RWPE1 (cell line): ENCODE measurements around the gene JPH2.

Source experiments
- CTCF ChIA-PET: fragments of 350-600 bp; sonication (Branson Sonifier 250); formaldehyde crosslinking; extraction: SDS; loops from one replicate; lab custom pipeline; 2021; lab: Yijun Ruan, JAX
- POLR2A ChIA-PET: fragments of 400-600 bp; formaldehyde crosslinking; extraction: SDS; loops from one replicate; lab custom pipeline; 2020; ENCODE audit warnings: antibody characterized with exemption; ENCODE audit not compliant: low non-redundant PET; lab: Yijun Ruan, JAX
- DNase-seq: peaks from one replicate; pipeline ENCODE4 v3.0.0; 2012; ENCODE audit warnings: low spot score
- H3K27ac ChIP-seq: fragments of 450-650 bp; 2 replicates; pipeline ENCODE4 v1.5.1; 2017
- TF ChIP-seq, protein P1 (sequence below): fragments of 450-650 bp; conservative IDR thresholded peaks from 2 replicates; pipeline ENCODE4 v1.5.1; 2017; ENCODE audit warnings: low read depth, mild to moderate bottlenecking

Gene JPH2

DNA sequence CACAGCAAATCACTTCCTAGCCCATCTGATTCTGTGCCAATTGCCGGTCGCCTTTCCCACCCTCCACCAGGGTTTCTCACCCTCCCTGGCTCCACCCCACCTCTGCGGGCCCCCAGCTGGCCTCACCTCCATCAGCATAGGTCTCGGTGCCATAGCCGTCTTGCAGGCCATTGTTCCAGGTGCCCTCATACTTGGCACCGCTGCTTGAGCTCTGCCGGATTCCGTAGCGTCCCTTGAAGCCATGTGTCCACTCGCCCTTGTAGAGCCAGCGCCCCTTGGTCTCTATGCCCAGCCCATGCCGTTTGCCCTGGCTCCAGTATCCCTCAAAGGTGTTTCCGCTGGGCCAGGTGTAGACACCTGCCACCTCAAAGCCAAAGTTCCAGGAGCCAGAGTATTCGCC, 787 bp downstream of the JPH2 start:
- CTCF ChIA-PET = no interaction called here
- POLR2A ChIA-PET = interaction anchor here (0.6 kb wide), 1 partner anchor 15 kb away, joined by 3 read pairs; no protein-coding TSS in a partner anchor
- peak overlapping the region; percentile 95 for H3K27ac ChIP-seq
- TF ChIP-seq, protein P1, sequence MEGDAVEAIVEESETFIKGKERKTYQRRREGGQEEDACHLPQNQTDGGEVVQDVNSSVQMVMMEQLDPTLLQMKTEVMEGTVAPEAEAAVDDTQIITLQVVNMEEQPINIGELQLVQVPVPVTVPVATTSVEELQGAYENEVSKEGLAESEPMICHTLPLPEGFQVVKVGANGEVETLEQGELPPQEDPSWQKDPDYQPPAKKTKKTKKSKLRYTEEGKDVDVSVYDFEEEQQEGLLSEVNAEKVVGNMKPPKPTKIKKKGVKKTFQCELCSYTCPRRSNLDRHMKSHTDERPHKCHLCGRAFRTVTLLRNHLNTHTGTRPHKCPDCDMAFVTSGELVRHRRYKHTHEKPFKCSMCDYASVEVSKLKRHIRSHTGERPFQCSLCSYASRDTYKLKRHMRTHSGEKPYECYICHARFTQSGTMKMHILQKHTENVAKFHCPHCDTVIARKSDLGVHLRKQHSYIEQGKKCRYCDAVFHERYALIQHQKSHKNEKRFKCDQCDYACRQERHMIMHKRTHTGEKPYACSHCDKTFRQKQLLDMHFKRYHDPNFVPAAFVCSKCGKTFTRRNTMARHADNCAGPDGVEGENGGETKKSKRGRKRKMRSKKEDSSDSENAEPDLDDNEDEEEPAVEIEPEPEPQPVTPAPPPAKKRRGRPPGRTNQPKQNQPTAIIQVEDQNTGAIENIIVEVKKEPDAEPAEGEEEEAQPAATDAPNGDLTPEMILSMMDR = no peak
- no peak for DNase-seq

DNA sequence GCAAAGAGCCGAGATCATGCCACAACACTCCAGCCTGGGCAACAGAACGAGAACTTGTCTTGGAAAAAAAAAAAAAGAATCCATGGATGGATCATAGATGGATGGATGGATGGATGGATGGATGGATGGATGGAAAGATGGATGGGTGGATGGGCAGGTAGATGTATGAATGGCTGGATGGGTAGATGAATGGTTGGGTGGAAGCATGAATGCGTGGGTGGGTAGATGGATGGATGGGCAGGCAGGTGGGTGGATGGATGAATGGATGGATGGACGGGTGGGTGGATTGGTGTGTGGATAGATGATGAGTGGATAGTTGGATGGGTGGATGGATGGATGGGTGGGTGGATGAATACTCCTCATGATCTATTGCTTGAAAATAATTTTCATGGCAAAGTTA, 1.4 kb downstream of the JPH2 start:
- DNase-seq = no peak
- H3K27ac ChIP-seq = no peak overlapping the region; the same call in 1 of the 2 replicates
- CTCF ChIA-PET = interaction anchor here (1.1 kb wide), 1 partner anchor 74 kb away, joined by 3 read pairs; no protein-coding TSS in a partner anchor
- POLR2A ChIA-PET = interaction anchor here (0.6 kb wide), 1 partner anchor 14 kb away, joined by 3 read pairs; no protein-coding TSS in a partner anchor
- TF ChIP-seq, protein P1 = no peak

DNA sequence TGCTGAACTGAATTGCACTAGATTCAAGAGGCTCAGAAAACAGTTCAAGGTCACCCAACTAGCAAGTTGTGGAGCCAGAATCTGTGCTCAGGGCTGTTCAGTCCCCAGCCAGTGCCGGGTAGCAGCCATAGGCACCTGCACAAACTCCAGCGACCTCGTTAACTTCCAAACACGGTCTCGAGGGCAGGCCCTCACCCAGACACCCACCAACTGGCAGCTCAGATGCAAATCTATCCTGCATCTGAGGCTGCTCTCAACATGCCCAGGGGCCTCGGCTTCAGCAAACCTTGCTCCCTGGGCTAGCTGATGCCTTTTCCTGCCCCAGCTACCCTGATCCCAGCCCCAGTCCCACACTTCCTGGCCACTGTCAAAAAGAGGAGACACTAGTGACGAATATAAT, 3.7 kb downstream of the JPH2 start:
- peak overlapping the region; percentile 26; the same call in 1 of the 2 replicates for H3K27ac ChIP-seq
- TF ChIP-seq, protein P1 = no peak
- CTCF ChIA-PET = interaction anchor here (0.6 kb wide), 1 partner anchor 62 kb away, joined by 3 read pairs; no protein-coding TSS in a partner anchor
- POLR2A ChIA-PET = no interaction called here
- no peak for DNase-seq

DNA sequence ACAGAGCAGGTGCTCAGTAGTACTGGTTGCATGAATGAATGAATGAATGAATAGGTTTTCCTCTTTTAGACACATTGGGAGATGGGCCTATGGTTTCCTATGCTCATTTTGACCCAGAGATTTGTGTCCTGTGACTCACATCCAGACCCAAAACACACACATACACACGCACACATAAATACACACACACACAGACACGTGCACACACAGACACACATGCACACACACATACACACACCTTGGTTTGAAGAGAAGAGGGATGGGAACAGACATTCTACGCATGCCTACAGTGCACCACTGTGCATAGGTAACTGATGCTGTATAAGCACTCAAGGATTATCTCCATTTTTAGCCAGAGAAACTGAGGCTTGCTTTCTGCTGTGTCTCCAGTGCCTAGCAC, 4.1 kb downstream of the JPH2 start:
- peak overlapping the region; percentile 26; the same call in 1 of the 2 replicates for H3K27ac ChIP-seq
- POLR2A ChIA-PET = no interaction called here
- no peak for DNase-seq
- CTCF ChIA-PET = interaction anchor here (0.6 kb wide), 2 partner anchors 61 to 652 kb away, joined by 3 to 4 read pairs; no protein-coding TSS in a partner anchor
- TF ChIP-seq, protein P1 = no peak

DNA sequence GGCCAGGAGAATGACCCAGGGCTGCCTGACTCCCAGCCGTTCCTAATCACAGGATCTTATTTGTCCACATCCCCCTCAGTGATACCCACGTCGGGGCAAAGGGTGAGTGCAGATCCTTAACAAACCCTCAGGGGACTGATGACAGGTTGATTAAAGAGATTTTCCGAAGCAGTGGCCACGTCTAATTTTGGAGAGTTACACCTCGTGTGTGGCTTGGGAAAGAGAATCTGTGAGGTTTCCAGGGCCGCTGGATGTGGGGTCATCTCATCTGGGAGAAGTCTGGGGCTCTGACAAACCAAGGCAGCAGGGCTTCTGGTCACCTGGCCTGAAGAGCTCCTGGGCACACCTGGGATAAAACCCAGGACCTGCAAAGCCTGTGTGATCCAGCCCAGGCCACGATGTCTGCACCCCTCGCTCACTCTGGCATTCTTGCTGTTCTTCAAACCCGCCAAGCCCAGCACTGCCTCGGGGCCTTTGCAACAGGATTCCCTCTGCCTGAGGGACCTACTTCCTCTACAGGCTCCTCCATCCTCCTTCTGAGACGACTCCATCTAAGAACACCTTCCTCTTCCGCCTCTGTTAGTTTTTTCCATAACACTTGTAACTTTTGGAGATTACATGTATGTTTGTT, 4.7 kb downstream of the JPH2 start:
- H3K27ac ChIP-seq = peak overlapping the region; percentile 43; the same call in 1 of the 2 replicates
- TF ChIP-seq, protein P1 = no peak
- ChIA-PET POLR2A (no interaction called here), CTCF (interaction anchor here (0.6 to 1.0 kb wide), 3 partner anchors 9 to 651 kb away, joined by 3 to 4 read pairs (median 3); no protein-coding TSS in a partner anchor)
- DNase-seq = no peak

DNA sequence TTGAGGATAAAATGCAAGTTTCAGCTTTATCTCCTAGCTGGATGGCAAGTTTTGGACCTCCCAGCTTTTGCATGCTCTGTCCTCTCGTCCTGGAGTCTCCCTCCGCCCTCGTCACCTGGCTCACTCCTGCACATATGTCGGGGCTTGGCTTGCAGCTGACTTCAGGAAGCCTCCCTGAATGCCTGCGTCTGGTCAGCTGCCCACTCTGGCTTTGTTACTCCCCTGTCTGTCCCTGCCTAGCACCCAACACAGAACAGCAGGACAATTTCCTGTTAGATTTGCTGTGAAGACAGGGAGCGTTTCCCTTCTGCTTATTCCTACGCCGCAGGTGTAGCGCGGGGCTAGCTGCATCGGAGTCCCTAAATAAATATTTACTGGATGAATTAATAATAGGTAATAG, 5.4 kb downstream of the JPH2 start:
- TF ChIP-seq, protein P1 = no peak
- peak overlapping the region; percentile 43; the same call in 1 of the 2 replicates for H3K27ac ChIP-seq
- CTCF ChIA-PET = interaction anchor here (1.0 kb wide), 2 partner anchors 9 to 69 kb away, joined by 3 read pairs; no protein-coding TSS in a partner anchor
- no peak for DNase-seq
- POLR2A ChIA-PET = no interaction called here
